Osteoblast (primary cell): Measurements from ENCODE around the gene NOL4L. TPM values are rescaled to one million over a fixed set of nuclear protein-coding genes. Genes with fewer than 3 reads are reported as not detected.

Source experiments
- DNase-seq: peaks from one replicate; pipeline ENCODE4 v3.0.0; 2011; ENCODE audit warnings: low spot score, mixed read lengths; ENCODE audit not compliant: insufficient read length; ENCODE audit errors: missing footprints
- H2AFZ ChIP-seq: 2 replicates; pipeline ENCODE4 v1.6.0; 2011; ENCODE audit warnings: mild to moderate bottlenecking, low read length
- H3K27ac ChIP-seq: 2 replicates; pipeline ENCODE4 v1.5.1; 2011; ENCODE audit warnings: mild to moderate bottlenecking, low read depth, low read length, moderate library complexity
- H3K27me3 ChIP-seq: 2 replicates; pipeline ENCODE4 v1.6.0; 2012; ENCODE audit warnings: mild to moderate bottlenecking, control low read depth, inconsistent platforms, low read length, moderate library complexity; ENCODE audit not compliant: insufficient read depth
- H3K36me3 ChIP-seq: 2 replicates; pipeline ENCODE4 v1.5.1; 2011; ENCODE audit warnings: mild to moderate bottlenecking, low read length, control low read depth, moderate library complexity; ENCODE audit not compliant: insufficient read depth
- H3K4me1 ChIP-seq: 2 replicates; pipeline ENCODE4 v1.5.1; 2011; ENCODE audit warnings: mild to moderate bottlenecking, low read length, control low read depth, moderate library complexity; ENCODE audit not compliant: insufficient read depth
- H3K4me2 ChIP-seq: 2 replicates; pipeline ENCODE4 v1.6.0; 2011; ENCODE audit warnings: mild to moderate bottlenecking, low read length; ENCODE audit not compliant: insufficient read depth
- H3K4me3 ChIP-seq: fragments of 200-600 bp; sonication (generic); 3 replicates; pipeline ENCODE4 v1.5.1; 2012; ENCODE audit warnings: mild to moderate bottlenecking, low read length, inconsistent platforms; ENCODE audit not compliant: insufficient read depth
- H3K79me2 ChIP-seq: 2 replicates; pipeline ENCODE4 v1.6.0; 2012; ENCODE audit warnings: mild to moderate bottlenecking, low read length, control low read depth, inconsistent platforms; ENCODE audit not compliant: insufficient read depth
- H3K9me3 ChIP-seq: 2 replicates; pipeline ENCODE4 v1.5.1; 2011; ENCODE audit warnings: low read depth, low read length, control low read depth
- H4K20me1 ChIP-seq: 2 replicates; pipeline ENCODE4 v1.6.0; 2012; ENCODE audit warnings: mild to moderate bottlenecking, low read length, control low read depth; ENCODE audit not compliant: insufficient read depth
- total RNA-seq: library from RNA; depleted of rRNA; stranded (reverse); fragments of >200 nt; gene quantifications from 2 replicates; pipeline ENCODE4 v1.2.3, GENCODE V29; 2012
- TF ChIP-seq, protein P1 (sequence below): IDR thresholded peaks from 2 replicates; pipeline ENCODE4 v1.5.1; 2011; ENCODE audit warnings: mild to moderate bottlenecking, low read depth, low read length, moderate library complexity; ENCODE audit errors: extremely low read depth

The NOL4L gene
- total RNA-seq, 1 donor = 6.2 TPM

DNA sequence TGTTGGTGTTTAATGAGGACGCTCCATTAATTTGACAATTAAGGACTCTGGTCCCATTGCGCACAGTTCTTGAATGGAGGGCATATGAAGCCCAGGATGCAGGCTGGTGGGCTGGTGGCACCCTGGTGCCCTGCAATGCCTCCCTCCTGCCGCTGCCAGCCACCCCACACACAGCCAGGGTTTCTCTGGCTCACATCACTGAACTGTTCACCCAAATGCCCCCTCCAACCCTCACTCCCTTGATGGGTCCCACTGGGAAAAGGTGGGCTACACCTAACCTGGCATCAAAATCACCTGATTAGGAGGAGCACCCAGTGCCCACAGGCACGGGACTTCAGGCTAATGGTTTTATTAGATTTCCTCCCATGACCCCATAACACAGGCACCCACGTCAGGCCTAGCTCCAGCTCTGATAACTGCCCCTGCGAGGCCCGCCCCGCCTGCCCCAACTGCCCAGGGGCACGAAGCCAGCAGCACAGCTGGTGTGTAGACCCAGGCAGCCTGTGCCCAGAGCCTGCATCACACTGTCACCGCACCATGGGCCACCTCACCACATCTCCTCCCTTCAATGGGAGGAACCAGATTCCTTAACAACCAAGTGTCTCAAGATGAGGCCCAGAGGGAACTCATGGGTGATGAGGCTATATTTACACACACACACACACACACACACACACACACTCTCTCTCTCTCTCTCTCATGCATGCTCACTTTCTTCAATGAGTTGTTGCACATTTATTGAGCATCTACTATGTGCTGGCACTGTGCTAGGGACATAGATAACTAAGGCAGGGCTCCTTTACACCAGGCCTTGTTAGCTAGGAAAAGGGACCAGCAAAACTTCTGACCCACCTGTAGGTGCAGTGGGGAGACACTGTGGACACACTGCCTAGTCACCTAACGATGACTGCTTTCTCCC lies 107.3 kb downstream of the NOL4L start:
- no peak overlapping the region for H3K4me3 ChIP-seq
- TF ChIP-seq, protein P1, sequence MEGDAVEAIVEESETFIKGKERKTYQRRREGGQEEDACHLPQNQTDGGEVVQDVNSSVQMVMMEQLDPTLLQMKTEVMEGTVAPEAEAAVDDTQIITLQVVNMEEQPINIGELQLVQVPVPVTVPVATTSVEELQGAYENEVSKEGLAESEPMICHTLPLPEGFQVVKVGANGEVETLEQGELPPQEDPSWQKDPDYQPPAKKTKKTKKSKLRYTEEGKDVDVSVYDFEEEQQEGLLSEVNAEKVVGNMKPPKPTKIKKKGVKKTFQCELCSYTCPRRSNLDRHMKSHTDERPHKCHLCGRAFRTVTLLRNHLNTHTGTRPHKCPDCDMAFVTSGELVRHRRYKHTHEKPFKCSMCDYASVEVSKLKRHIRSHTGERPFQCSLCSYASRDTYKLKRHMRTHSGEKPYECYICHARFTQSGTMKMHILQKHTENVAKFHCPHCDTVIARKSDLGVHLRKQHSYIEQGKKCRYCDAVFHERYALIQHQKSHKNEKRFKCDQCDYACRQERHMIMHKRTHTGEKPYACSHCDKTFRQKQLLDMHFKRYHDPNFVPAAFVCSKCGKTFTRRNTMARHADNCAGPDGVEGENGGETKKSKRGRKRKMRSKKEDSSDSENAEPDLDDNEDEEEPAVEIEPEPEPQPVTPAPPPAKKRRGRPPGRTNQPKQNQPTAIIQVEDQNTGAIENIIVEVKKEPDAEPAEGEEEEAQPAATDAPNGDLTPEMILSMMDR = no peak
- H3K9me3 ChIP-seq = no peaks in the 10 kb centered on the region
- peaks cover 53% of the 10 kb centered on the region for H4K20me1 ChIP-seq
- H3K4me2 ChIP-seq = no peak overlapping the region
- no peak overlapping the region for H2AFZ ChIP-seq
- DNase-seq = peak; percentile 58
- no peaks in the 10 kb centered on the region for H3K27me3 ChIP-seq
- peaks cover 78% of the 10 kb centered on the region for H3K79me2 ChIP-seq
- no peak overlapping the region for H3K27ac ChIP-seq
- no peaks in the 10 kb centered on the region for H3K36me3 ChIP-seq
- H3K4me1 ChIP-seq = peaks cover 25% of the 10 kb centered on the region

DNA sequence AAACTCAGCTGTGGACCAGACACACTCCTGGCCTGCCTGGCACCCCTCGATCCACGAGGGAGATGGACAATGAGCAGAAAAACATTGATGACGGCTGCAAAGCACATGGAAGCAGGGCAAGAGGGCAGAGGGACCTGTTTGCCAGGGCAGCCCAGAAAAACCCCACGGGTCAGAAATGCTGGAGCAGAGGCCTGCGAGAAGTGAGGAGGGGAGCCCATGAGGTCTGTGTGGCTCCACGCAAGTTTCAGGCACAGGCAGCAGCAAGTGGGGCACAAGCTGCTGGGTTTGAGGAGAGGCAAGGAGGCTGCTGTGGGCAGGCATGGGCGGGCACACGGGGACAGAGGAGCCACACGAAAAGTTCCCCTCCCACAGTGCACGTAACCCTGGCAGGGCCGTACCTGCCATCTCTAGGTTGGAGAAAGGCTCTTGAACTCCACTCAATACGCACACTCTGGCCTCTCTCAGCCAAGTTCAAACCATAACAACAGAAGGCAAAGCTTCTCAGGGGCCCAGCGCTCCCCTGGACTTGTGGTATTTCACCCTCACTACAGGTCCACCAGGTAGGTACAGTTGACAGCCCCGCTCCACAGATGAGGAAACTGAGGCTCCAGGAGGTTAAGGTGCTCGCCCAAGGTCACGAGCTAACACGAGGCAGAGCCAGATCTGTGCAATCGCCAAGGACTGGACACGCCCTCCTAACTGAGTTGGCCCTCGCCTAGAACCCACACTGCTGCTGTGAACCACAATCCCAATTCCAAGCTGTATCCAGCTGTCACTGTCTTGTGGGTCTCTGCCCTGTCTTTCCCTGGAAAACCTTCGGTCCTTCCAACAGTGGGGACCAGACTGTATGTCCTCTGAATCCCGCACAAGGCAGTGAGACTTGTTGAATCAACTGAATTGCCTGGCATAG lies 108.2 kb downstream of the NOL4L start:
- Histone ChIP-seq H3K4me1 (peaks cover 25% of the 10 kb centered on the region), H2AFZ (no peak overlapping the region), H3K27me3 (no peaks in the 10 kb centered on the region), H3K9me3 (no peaks in the 10 kb centered on the region), H4K20me1 (peaks cover 60% of the 10 kb centered on the region), H3K36me3 (no peaks in the 10 kb centered on the region), H3K27ac (no peak overlapping the region), H3K4me2 (no peak overlapping the region), H3K4me3 (no peak overlapping the region), H3K79me2 (peaks cover 81% of the 10 kb centered on the region)
- TF ChIP-seq, protein P1 = no peak
- DNase-seq = peak; percentile 76

DNA sequence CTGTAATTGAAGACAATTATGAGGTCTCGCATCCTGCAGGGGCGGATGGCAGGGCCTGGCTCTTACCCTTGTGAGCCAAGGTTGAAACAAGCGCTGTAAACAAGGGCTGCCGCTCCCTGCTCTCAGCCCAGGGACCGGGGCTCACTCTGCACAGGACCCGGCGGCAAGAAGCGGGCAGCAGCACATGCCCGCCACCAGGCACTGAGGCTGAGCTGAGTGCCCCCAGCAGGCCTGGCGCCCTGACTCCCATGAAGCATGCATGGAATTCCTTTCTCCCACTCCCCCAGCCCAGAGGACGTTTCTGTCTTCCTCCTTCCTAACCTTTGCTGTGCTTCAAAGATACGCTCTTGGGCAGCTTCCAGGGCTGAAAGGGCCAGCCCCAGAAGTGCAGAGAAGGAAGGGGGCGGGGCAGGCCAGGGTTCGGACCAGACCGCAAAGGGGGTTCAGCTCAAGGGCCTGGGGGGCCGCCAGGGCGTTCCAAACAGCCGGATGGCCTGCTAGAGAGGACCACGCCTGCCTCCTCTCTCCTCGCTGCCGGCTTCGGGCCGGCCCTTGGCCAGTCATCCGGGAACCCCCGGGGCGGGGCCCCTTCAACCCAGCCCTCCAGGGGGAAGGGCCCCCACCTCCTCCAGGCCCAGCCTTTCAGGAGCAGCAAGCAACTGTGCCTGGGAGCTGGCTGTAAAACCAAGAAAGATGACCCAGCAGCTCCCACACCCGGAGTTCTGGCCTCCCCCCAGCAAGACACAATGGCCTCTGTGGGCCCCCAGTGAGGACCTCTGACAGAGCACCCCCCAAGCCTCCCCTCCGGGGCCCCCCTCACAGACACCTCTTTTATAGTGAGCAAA lies 109.9 kb downstream of the NOL4L start:
- Histone ChIP-seq H3K4me3 (peak overlapping the region; percentile 66), H3K27ac (peak overlapping the region; percentile 77), H3K27me3 (no peaks in the 10 kb centered on the region), H3K36me3 (no peaks in the 10 kb centered on the region), H3K79me2 (peaks cover 72% of the 10 kb centered on the region), H2AFZ (peak overlapping the region; percentile 69), H3K9me3 (no peaks in the 10 kb centered on the region), H3K4me1 (peaks cover 25% of the 10 kb centered on the region), H4K20me1 (peaks cover 54% of the 10 kb centered on the region), H3K4me2 (peak overlapping the region; percentile 70)
- TF ChIP-seq, protein P1 = no peak
- peak; percentile 100 for DNase-seq
